ENCODE results near the gene PCED1A.

Gene PCED1A, protein sequence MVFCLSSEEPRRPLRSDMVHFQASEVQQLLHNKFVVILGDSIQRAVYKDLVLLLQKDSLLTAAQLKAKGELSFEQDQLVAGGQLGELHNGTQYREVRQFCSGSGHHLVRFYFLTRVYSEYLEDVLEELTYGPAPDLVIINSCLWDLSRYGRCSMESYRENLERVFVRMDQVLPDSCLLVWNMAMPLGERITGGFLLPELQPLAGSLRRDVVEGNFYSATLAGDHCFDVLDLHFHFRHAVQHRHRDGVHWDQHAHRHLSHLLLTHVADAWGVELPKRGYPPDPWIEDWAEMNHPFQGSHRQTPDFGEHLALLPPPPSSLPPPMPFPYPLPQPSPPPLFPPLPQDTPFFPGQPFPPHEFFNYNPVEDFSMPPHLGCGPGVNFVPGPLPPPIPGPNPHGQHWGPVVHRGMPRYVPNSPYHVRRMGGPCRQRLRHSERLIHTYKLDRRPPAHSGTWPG

DNA sequence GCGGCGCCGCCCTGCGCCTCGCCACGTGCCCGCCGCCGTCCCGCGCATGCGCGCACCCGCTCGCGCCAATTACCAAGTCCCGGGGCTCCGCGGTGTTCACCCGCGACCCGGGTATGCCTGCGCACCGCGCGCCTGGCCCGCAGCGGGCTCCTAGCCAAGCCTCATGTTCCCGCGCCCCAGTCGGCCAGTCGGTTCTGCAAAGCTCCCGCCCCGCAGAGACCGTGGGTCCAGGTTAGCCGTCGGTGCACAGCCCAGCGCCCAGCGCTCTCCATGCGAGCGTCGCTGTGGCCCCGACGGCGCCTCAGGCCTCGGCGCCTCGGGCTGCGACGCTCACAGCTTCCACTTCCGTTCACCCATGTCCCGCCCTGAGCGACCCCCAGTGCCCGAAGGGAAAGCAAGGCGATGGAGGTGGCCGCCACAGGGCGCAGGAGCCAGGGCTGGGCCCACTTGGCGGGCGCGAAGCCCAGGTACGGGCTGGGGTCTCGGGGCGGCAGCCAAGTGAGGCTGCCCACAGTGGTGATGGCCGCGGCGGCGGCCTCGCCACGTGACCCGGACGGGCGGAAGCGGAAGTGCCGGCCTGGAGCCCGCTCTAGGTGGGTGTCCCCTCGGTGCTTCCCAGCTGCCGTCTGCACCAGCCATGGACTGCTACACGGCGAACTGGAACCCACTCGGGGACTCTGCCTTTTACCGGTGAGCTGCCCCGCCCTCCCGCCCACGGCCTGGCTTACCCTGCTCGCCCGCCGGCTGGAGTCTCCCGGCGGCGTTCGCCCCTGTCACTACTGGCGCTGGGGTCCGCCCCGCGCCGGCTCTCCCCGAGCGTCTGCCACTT lies at the start of gene PCED1A, which contains the start of gene VPS16:
Gene PCED1A, minus strand, starts transcription at position 518 of the 829 bp plus-strand sequence. CDS start 743 bp downstream, outside the sequence.
Gene VPS16, plus strand, starts transcription at position 608 of the 829 bp plus-strand sequence. Its CDS starts 30 bp downstream, at position 638.
- DNase-seq = peak; percentile 63

DNA sequence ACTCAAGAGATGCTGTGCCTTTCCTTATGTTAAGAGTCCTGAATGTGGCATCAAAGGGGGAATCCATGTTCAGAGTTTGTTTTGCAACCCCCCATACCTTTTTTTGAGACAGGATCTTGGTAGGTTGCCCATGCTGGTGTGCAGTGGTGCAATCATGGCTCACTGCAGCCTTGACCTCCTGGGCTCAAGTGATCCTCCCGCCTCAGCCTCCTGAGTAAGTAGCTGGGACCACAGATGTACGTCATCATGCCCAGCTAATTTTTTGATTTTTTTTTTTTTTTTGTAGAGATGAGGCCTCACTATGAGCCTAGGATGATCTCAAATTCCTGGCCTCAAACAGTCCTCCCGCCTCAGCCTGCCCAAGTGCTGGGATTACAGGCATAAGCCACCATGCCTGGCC lies 49.3 kb upstream of the PCED1A start:
- DNase-seq = no peak

DNA sequence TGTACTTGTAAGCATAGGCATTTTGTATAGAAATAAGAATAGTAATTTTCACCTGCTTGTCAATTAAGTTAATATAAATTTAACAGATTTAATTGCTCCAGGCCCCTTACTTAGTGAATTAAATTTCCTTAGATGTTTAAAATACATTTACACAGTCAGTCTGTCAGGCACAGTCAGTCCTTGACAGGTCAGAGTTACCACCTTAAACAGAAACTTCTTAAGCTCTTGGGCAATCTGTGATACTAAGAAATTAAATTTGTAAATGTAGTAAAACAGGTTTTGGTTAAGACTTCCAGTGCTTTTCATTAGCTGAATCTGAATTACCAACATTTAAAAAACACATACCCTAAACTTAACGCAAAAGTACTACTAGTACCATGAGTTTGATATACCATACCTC lies 48.8 kb upstream of the PCED1A start:
- no peak for DNase-seq

DNA sequence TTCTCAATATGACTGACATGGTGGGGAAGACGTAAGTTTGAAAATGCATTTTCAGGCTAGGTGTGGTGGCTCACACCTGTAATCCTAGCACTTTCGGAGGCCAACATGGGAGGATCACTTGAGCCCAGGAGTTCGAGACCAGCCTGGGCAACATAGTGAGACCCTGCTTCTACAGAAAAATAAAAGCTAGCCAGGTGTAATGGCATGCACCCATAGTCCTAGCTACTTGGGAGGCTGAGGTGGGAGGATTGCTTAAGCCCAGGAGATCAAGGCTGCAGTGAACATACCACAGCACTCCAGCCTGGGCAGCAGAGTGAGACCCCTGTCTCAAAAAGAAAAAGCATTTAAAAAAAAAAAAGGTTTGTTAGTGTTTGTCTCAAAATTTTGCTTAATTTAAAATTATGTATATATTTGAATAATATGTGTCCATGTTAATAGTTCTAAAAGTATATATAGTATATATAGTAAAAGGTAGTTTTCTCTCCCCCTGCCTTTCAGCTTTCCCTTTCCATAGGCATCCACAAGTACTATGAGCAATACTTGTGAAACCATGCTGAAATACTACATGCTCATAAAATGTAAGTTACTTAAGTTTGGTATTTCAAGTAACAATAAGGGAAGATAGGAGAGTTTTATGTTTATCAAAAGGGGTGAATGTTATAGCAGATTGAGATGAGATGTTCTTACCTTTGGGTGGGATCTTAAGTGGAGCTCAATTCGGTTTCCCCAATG lies 47.9 kb upstream of the PCED1A start:
- no peak for DNase-seq

DNA sequence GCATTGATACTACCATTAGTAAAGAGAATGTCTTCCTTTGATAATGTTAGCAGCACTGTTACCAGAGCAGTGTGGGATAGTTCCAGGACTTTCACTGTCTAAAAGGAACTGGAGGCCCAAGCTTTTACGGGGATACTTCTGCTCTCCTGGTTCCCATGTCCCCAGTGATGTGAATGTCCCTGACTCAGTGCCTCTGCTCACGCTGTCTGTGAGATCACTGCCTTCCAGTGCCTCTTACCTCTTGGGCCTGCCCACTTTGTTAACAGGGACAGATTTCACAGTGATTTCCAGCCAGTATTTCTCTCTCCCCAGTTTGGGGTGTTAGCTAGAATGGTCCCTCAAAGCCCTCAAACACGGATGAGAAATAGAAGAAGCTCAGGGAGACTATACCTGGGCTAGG lies 47.3 kb upstream of the PCED1A start:
- no peak for DNase-seq

DNA sequence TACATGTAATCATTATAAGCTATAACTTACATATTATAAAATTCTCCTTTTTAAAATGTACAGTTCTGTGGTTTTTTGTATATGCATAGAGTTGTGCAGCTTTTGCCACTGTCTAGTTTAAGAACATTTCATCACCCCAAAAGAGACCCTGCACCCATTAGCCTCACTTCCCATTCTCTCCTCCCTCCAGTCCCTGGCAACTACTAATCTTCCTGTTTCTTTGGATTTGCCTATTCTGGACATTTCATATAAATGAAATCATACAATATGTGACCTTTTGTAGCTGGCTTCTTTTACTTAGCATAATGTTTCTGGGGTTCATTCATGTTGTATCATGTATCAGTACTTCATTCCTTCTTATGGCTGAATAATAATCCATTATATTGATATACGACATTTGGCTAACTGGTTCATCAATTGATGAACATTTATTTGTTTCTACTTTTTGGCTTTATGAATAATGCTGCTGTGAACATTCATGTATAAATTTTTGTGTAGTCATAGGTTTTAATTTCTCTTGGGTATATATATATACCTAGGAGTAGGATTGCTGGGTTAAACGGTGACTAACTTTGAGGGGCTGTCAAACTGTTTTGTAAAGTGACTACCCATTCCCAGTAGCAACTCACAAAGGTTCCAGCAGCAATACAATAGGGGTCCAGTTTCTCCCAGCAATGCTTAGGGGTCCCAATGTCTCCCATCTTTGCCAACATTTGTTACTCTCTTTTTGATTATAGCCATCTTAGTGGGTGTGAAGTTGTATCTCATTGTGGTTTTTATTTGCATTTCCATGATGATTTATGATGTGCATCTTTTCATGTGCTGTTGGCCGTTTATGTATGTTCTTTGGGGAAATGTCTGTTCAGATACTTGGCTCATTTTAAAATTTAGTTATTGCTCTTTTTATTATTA lies 43.5 kb upstream of the PCED1A start:
- no peak for DNase-seq

DNA sequence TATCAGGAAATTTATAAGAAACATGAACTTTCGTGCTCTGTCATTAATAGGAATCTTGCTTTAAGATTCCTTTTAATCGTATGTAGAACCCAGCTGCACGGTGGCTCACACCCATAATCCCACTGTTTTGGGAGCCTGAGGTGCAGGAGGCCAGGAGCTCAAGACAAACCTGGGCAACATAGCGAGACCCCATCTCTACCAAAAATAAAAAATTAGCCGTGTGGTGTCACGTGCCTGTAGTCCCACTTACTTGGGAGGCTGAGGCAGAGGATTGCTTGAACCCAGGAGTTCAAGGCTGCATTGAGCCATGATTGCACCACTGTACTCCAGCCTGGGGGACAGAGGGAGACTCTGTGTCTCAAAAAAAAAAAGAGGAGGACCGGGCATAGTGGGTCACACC lies 40.2 kb upstream of the PCED1A start:
- DNase-seq = no peak

DNA sequence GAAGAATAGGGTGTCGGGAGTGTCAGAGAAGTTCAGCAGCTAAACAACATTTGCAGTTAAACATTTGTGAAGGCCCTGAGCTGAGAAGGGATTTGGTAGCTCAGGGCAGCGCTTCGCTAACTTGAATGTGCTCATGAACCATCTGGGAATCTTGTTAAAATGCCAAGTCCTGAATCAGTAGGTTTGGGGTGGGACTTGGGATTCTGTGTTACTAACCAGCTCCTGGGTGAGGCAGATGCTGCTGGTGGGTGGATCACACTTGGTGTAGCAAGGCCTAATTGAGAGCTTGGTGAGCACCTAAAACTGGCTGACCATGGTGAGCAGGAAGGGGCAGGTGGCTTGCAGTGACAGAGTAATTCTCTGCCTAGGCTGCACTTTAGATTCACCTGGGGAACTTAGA lies 38.7 kb upstream of the PCED1A start:
- DNase-seq = peak; percentile 91

DNA sequence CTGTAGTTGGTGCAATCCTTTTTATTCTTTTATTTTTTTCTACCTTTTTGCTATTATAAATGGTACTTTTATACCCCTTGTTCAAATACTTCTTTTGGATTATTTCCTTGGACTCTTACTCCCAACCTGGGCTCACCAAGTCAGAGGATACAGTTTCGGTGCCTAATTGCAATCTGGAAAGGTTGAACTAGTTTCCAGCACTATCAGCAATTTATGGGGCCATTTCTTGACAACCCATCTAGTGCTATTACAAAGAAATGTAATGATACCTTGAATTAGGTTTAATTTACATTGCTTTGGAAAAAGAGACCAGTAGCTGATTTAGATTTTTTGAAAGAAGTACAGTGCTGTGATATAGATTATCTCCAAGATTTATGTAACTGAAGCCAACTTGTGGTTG lies 38.1 kb upstream of the PCED1A start:
- DNase-seq = no peak

DNA sequence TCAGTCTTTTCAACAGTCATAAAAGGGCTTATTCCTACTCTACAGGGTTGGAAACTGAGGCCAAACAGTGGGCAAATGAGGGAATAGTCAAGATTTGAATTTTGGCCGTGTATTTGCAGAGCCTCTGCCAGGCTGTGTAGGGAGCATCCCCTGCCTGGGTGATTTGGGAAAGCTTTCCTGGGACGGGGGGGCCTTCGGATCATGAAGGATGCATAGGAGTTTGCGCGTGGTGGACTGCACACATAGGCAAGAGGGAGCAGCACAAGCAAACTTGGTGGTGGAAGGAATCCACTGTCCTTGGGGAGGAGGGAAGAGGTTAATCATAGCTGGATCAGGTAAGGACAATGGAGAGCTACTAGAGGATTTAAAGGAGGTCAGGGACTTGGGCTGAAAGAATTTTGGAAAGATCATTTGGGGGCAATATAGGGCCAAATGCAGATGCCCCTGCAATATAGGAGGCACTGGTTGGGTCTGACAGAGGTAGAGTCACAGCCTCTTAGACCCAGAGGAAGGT lies 35.3 kb upstream of the PCED1A start:
- no peak for DNase-seq

DNA sequence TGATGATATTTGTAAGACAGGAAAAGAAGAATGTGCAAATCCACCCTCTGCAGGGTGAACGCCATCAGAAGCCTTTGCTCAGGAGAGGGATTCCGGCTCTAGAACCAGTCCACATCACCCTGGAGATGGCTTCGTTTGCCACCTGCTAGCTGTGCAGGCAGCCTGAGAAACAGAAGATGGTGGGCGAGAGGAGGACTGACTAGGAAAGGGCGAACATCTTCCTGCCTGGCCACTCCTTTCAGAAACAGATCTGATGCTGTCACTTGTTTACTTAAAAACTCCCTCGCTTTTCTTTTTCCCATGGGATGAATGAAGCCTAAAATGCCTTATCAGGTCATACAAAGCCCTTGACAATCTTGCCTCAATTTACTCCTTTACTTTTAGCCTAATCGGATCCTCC lies 34.0 kb upstream of the PCED1A start:
- DNase-seq = no peak

DNA sequence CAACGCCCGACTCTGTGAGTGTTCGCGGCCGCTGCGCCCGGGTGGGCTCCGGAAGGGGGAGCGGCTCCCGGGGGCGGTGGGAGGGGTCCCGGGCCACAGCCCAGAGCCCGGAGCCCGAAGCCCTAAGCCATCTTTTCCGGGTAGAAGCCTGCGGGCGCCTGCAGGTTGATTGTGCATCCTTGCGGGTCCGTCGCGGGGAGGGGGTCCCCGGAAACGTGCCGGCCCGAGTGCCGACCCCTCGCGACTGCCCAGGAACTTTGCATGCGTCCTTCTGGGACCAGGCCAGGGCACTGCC lies 33.2 kb upstream of the PCED1A start:
- no peak for DNase-seq

DNA sequence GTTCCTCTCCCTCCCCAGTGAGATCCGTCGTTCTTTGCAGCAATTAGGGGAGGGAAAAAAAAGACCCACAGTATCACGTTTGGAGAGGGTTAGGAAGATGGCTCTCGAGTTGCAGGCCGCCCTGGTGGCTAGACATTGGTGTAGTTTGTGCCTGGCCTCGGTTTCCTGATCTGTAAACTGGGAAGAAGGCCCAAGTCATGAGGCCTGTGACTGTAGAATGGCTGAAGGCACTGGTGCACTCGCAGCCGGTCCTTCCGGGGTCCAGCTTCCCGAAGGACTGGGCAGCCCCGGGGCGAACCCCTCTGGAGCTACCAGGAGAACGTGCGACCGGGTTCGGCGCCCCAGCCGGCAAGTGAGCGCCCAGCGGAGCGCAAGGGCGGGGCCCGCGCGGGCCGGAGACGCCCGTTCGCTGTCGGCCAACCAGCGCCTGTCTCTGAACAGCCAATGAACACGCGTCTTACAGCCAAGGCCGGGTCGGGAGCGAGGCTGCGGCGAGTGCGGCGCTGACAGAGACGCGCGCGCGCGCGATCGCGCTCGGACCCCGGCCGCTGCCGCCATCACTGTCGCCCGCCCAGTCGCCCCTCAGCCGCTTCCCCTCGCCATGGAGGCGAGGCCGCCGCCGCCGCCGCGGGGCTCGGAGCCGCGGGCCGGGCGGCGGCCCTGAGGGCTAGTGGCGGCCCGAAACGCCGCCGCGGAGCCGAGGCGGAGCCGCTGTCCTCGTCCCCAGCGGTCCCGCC lies 32.7 kb upstream of the PCED1A start, which contains the start of gene PTPRA:
Gene PTPRA, plus strand, starts transcription at position 472 of the 737 bp plus-strand sequence. CDS start 90,797 bp downstream, outside the sequence.
- DNase-seq = peak; percentile 80

DNA sequence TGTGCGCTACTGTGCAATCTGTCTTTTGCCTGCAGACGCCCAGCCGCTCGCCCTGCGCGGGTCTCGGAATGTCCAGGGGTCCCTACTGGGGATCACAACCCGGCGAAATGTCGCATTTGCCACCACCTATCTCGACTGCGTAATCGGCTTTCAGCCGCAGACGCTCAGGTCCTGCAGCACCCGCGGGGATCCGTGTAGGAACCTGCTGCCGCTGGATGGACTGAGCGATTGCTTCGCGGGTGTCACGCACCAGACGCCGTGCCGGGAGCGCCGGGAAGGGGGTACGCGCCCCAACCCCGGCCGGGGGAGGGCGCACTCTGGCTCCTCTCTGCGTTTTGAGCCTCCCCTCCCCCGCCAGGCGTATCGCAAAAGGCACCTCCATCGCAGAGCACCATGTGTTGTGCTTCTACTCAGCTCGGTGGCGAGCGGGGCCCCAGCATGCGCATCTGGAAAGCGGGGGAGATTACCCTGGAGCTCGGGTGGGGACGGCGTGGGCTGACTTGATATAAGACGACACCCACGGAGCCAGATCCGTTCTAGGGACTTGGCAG lies 32.1 kb upstream of the PCED1A start:
- DNase-seq = no peak

DNA sequence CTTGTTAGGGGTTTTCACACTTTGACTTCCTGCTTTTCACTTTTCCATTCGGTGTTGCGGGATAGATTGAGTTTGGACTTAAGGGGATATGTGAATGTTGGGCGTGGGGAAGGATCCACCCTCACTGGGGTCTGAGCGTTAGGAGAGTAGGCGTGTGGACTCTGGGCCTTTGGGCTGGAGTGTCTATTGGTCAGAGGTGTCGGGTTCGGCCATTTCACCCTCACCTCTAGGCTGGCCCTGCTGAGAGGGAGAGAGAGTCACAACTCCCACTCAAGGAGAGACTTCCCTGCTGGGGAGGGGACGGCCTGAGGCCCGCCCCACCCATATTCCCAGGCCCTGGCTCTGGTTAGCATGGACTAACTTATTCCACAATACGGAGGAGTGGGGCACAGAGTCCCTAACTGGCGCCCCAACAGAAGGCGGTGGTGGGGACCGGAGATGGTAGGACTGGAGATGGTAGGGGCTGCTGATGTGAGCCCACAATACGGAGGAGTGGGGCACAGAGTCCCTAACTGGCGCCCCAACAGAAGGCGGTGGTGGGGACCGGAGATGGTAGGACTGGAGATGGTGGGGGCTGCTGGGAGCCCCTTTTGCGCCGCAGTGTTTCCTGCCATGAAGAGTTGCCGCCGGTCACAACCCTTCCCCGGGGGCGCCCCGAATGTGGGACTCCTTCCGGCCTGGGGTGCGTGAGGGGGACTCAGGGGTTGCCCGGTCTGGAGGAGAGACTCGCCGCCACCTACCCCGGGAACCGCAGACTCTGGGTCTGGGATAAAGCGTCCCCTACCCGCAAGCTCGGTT lies 31.4 kb upstream of the PCED1A start:
- DNase-seq = no peak

DNA sequence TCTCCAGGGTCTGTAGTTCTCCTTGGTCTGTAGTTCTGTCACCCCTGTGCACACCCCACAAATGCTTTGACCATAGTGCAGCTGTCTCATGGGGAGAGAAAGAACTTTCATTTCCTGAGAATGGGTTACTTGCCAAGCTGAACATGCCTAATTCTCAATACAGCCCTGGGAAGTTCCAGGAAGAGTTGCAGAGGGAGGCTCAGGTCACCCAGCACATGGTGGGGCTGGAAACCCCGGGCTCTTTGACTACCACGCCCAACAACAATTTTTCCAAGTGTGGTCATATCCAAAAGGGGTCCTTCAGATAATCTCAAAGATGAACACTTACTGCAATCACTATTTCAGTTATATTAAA lies 30.6 kb upstream of the PCED1A start:
- DNase-seq = no peak

DNA sequence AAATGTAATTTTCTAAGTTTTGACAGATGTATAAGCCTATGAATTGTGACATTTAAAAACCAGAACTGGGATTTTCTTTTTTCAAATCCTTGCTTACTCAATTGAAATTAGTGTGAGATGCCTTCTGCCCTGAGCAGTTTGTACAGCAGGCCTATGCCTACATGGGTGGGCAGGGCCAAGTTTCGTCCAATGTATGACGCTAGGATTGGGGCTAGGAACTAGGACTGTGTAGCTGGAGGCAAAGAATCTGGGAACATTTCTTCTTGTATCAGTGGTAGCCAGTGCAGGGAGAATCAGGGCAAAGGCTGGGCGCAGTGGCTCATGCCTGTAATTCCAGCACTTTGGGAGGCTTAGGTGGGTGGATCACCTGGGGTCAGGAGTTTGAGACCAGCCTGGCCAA lies 28.9 kb upstream of the PCED1A start:
- no peak for DNase-seq

DNA sequence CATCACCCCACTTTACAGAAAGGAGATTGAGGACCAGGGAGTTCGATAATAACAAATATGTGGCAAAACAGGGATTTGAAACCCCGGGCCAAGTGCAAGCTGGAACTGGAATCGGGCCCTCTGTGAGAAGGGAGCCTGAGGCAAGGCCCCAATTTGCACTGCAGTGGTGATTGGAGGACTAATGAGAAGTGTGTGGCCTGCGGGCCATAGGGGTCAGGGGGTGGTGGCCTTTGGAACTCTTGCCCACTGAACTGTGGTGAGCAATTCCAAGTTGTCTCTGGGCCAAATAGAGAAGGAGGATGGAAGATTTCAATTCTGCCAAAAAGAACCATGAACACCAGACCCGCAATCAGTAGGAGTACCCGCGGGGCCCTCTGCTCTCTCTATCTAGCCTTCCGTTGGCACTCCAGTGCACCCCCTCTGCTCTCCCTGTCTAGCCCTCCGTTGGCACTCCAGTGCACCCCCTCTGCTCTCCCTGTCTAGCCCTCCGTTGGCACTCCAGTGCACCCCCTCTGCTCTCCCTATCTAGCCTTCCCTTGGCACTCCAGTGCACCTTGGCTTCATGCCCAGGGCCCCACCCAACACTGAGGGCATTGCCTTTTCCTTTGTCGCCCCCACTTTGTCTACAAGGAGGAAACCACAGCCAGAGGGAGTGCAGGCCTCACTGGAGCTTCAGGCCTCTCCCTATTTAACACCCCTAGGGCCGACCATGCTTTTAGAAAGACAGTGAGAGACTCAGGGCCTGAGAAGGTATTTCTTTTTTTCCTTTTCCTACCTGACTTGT lies 26.8 kb upstream of the PCED1A start:
- no peak for DNase-seq

DNA sequence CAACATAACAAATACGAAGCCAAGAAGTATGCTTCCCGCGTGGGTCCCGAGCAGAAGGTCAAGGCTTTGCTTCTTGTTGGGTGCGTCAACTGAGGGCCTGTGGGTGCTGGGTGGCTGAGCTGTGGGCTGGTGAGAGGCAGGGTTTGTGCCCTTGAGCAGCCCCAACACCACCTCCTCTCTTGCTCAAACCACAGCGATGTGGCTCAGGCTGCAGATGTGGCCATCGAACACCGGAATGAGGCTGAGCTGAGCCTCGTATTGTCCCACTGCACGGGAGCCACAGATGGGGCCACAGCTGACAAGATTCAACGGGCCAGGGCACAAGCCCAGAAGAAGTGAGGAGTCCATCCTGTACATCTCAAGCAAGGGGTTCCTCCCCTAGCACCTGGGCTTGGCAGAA lies 25.8 kb upstream of the PCED1A start:
- no peak for DNase-seq

All from NCI-H446 treated with DMSO at 0.1 percent for 48 hours (cell line).